HG03457 (cell line): ENCODE results near the gene ERRFI1.

ENCODE experiments used
- ATAC-seq: cut with Tn5 transposase; IDR thresholded peaks from one replicate; pipeline ENCODE4 v1.9.1; 2021; ENCODE audit warnings: moderate number of reproducible peaks; ENCODE audit not compliant: unreplicated experiment

The ERRFI1 gene

DNA sequence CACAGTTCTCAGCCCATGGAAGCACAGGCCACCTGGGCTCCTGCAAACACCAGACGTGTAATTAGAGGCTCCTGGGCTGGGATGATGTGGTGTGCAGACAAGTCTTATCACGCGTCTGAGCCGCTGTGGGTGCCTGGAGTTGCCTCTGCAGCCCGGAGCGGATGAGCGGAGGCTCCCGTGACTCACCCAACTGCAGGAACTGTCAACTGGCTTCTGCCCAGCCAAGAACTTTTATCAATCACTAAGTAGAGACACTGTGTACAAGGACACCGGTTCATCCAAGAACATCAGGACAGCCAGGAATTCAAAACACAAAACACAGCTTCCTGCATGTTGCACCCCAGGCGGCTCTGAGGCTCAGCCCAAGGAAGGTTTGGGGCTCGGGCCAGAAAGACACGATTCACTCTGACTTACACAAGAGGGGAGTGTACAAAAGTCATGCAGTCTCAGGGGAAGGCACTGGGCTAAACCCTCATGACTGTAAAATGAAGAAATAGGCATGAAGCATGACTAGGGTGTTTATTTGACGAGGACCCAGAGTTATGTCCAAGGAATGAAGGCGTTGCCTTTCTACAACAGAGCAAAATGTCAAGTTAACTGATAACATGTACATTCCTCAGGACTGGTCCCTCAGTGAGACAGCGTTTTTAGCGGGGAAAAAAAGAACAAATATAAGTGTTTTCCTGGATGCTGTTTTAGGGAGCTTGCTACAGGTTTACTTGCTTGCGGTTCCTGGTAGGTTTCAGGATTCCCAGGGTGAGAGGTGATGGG lies 21.1 kb downstream of the ERRFI1 start:
- ATAC-seq = no peak

DNA sequence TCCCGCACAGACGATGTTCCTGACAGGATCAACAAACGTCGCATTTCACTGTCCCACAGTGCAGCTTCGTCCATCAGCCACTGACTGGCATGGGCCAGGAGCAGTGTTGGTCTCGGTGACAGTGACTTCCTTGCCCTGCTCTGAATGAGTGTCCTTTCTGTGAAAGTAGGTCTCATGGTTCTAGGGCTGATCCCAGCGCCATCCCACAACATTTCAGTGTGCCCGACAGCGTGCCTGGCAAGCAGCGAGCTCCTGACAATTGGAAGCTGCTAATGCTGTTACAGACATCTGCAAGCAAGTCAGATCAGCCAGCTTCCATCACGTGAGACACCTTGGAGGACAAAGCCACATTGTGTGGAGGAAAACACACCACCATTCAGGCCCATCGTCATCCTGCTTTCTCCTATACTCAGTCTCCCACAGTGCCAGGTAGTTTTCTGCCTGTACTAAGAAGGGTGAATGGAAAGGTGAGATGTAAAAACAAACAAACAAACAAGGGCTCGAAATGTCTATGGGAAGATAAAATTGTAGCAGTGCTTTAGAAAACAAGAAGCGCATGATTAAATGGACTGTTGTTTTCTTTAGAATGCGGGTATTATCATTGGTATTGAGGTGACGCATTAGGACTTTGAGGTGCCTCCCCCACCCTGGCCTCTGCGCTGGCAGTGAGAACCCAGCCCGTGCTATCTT lies 21.9 kb downstream of the ERRFI1 start:
- ATAC-seq = no peak

DNA sequence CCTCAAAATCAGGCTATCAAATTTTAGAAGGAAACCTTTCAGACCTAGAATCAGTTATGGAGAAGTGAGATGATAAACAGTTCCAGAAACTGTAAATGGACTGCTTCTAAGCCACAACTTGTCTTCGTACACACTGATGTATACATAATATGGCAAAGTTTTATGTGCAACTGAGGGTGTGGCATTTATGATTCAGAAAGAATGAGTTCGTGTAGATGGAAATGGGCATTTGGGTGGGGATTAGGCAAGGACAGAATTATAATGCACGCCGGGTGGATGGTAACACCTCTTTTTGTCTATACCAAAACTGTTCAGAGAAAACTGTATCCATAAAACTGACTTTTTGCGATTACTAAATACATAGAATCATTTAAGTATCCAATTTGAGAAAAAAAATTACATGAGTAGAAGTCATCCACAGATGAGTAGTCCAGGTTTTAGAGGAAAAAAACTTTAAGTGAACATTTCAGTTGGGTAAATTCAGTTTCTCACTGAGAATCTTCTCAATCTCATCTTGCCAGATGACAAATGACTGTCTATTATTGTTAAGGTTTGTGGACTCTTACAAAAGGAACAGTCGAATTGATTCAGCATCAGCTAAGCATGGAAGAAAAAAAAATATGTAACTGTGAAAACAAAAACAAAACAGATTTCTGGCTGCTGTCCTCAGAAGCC lies 22.5 kb downstream of the ERRFI1 start:
- no peak for ATAC-seq

DNA sequence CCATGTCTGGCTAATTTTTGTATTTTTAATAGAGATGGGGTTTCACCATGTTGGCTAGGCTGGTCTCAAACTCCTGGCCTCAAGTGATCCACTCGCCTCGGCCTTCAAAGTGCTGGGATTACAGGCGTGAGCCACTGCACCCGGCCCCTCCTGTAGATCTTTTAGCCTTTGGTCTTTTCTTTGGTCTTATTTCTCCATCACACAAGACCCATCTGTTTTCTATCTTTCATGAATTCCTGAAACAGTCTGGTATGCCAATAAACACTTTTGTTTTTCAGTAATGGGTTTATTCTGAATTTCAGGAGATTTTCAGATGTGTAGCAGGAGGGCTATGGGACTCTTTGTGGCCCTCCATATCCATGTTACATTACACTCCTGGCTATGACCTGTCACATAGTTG lies 23.2 kb downstream of the ERRFI1 start:
- no peak for ATAC-seq

DNA sequence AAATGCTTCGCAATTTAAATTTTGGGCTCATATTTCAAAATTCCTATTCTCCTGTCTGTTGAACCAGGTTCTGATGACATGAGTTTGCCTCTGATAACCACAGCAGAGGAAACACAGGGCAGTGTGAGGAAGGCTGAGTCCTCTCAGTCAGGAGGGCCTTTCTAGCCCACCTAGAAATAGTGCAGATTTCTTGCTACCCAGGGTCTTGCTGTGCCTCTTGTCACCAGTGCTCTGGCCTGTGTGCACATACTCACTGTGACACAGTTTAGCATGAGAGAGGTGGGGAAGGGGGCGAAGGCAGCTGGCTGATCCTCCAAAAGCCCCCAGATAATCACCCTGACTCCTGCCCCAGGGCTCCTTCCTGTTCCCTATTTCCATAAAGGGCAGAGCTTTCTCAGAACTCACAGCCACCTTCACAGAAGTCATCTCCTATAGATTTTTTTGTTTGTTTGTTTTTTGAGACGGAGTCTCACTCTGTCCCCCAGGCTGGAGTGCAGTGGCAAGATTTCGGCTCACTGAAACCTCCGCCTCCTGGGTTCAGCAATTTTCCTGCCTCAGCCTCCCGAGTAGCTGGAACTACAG lies 23.7 kb downstream of the ERRFI1 start:
- ATAC-seq = no peak

DNA sequence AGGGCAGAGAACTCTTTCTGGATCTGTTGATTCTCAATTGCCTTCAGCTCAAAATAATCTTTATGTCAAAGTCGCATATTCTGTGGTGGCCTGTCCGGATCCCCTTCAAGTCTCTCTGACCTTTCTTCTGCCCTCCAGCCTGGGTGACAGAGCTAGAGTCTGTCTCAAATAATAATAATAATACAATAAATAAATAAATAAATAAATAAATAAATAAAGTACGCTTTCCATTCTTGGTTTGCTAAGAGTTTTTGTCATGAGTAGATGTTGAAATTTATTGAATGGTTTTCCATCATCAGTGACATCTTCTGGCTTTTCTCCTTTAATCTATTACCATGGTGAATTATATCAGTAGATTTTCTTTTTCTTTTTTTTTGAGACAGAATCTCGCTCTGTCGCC lies 30.7 kb downstream of the ERRFI1 start:
- ATAC-seq = no peak

GRCh38 chr1:7994827-7995226 lies 31.3 kb downstream of the ERRFI1 start:
- ATAC-seq = no peak

DNA sequence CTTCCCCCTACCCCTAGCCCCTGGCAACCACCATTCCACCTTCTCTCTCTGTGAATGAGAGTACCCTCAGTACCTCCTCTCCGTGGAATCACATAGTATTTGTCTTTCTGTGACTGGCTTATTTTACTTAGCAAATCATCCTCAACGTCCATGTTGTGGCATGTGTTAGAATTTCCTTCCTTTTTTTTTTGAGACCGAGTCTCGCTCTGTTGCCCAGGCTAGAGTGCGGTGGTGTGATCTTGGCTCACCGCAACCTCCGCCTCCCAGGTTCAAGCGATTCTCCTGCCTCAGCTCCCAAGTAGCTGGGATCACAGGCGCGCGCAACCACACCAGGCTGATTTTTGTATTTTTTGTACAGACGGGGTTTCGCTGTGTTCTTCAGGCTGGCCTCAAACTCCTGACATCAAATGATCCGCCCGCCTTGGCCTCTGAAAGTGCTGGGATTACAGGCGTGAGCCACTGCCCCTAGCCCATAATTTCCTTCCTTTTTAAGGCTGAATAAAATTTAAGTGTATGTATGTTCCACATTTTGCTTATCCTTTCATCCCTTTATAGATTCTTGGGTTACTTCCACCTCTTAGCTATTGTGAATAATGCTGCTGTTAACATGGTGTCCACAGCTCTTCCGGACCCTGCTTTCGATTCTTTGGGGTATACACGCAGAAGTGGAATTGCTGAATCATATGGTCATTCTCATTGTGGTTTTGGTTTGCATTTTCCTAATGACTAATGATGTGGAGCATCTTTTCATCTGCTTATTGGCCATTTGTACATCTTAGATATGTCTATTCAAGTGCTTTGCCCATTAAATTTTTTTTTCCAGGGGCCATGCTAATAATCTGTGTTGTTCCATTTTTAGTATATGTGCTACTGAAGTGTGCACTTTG lies 32.3 kb downstream of the ERRFI1 start:
- peak; percentile 56 for ATAC-seq

DNA sequence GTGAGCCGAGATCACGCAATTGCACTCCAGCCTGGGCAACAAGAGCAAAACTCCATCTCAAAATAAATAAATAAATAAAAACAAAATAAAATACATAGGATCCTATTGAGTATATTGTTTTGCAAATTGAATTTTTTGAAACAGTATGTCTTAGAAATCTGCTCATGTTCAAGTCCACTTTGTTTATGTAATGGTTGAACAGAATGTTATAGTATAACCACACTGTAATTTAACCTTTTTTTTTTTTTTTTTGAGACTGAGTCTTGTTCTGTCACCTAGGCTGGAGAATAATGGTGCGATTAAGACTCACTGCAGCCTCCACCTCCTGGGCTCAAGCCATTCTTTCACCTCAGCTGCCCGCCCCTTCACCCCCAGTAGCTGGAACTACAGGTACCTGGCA lies 33.2 kb downstream of the ERRFI1 start:
- ATAC-seq = no peak

DNA sequence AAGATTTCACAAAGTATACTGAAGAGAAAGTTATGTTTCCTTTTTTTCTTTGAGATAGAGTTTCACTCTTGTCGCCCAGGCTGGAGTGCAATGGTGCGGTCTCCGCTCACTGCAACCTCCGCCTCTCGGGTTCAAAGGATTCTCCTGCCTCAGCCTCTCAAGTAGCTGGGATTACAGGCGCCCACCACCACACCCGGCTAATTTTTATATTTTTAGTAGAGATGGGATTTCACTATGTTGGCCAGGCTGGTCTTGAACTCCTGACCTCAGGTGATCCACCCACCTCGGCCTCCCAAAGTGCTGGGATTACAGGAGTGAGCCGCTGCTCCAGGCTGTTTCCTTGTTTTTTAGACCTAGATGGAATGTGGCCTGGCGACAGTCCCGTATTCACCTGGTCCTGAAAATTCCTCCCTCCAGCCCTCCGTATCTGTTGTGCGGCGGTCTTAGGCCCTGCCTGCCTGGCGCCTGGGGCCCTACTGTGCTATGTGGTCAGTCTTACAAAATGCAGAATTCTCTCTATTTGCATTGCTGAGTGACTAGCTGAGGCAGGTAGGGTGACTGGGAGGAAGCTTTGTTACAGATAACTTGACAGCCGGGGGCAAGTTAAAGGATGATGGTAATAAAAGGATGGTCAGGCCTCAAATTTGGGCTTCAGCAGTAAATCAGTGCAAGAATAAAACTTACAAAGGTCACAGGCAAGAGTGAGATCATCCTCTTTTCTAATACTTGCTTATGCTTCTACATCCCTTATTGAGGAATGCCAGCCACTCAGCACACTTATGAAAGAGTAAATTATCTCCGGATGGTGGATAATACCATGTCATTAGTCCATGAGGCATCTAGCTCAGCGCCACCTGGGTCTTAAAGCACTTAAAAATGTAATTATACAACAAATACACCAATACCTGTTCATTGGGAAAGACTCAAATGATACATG lies 34.3 kb downstream of the ERRFI1 start:
- no peak for ATAC-seq

- no peak for ATAC-seq
Measured at GRCh38 chr1:7989762-7990428, 36.2 kb downstream of the ERRFI1 start.

DNA sequence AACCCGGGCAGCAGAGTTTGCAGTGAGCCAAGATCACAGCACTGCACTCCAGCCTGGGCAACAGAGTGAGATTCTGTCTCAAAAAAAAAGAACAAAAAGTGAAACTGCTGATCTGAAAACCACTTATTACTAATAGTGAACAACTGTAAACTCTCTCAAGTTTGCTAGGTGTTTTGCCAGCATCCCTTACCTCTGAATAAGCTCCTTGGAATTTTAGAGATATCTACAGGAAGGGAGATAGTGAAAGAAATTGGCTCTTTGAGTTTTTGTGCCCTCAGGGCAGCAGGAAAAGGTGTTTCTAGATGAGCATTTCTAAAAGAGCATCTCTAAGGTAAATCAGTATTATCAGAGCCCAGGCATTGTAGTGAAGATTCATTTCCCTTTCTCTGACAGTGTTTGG lies 37.5 kb downstream of the ERRFI1 start:
- ATAC-seq = no peak

DNA sequence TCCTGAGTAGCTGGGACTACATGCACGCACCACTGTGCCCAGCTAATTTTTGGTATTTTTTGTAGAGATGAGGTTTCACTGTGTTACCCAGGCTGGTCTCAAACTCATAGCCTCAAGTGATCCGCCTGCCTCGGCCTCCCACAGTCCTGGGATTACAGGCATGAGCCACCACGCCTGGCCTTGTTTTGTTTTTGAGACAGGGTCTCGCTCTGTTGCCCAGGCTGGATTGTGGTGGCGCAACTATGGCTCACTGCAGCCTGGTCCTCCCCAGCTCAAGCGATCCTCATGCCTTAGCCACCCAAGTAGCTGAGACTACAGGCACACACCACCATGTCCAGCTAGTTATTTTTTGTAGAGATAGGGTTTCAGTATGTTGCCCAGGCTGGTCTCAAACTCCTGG lies 38.6 kb downstream of the ERRFI1 start:
- no peak for ATAC-seq

DNA sequence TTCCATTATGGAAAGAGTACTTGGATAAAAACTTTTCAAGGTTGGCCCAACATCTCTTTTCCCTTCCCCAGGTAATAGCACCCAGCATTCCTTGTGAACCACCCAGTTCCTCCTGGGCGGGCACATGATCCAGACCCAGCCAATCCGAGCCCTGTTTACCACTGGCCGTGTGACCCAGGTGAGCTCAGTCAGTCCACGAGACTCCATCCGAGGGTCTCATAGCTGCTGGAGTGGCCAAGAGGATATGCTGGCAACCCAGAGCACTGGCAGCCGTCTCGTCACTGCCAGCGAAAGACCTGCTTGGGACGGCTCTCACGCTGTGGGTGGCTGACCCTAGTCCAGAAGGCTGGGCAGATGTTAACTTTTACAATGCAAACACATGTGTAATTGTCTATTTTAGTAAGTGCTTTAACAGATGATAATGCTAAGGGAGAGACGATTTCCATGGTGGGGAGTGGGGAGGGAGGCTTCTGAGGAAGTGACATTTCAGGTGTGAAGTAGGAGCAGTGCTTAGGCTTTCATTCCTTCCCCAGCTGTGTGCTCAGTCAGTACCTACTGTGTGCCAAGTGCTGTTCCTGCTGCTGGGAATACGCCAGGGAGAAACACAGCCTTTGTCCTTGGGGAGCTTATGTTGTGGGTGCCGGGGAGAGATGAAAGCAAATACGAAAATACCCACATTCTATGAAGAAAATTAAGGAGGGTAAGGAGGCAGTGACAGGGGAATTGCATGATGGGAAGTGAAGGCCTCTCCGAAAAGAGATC lies 40.1 kb downstream of the ERRFI1 start:
- ATAC-seq = no peak

DNA sequence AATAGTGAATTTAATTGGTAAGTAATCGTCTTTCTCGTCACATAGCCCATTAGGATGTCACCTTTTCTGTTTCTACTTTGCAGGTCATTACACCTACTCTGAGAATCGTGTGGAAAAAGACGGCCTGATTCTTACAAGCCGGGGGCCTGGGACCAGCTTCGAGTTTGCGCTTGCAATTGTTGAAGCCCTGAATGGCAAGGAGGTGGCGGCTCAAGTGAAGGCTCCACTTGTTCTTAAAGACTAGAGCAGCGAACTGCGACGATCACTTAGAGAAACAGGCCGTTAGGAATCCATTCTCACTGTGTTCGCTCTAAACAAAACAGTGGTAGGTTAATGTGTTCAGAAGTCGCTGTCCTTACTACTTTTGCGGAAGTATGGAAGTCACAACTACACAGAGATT lies 41.3 kb downstream of the ERRFI1 start:
- no peak for ATAC-seq

DNA sequence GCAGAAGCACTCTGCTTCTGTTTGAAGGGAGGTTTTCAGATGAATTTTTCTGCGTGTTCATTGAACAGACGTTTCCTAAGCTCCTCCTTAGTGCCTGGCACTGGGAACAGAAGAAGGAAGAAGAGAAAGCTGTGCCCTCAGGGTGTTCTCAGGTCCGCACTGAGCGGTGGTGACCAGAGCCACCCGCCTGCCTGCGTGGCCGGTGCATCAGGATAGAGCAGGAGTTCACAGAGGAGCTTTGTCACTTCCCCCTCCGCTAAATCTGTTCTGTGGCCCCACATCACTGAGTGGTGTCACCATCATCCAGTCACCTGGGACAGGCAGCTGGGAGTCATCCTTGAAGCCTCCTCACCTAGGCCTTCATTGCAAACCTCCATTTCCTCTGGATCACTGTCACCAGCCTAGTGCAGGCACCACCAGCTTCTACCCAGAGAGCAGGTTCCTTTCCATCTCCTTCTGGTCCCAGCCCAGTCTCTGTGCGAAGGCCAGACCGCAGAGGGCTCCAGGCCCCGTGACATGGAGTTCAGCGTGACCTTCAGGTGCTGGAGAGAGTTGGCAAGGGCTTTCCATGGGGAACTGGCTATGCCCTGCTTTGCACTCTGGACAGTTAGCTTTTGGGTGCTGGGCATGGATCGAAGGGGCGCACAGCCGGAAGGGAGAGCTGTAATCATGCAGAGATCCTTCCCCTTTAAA lies 42.9 kb downstream of the ERRFI1 start:
- no peak for ATAC-seq

DNA sequence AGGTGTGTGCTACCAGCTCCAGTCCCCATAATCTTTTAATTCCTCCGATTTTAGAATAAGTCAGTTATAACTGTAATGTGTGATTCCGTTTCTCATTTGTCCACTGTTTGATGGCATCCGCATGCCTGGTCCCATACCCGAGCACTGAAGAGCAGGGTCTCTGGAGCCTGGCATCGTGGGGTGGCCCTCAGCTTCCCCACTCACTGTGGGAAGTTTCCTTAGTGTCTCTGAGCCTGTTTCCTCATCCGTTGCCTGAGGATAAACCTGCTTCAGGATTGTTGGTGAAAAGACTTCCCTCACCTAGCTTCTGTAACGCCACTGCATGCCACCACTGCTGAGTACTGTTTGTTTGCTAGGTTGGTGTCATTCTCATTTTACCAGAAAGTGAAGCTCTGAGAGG lies 45.1 kb downstream of the ERRFI1 start:
- ATAC-seq = no peak
